ENCODE data around the gene ENO3. TPM values are rescaled to one million over a fixed set of nuclear protein-coding genes. Genes with fewer than 3 reads are reported as not detected.
"Not testable (repeated sequence)": the region's sequence is repeated elsewhere in the genome, so short reads cannot be mapped to it uniquely, and the experiment has no call there.

ENO3 gene
- total RNA-seq, 1 experiment from 2014 or later, result 12.3 TPM

DNA sequence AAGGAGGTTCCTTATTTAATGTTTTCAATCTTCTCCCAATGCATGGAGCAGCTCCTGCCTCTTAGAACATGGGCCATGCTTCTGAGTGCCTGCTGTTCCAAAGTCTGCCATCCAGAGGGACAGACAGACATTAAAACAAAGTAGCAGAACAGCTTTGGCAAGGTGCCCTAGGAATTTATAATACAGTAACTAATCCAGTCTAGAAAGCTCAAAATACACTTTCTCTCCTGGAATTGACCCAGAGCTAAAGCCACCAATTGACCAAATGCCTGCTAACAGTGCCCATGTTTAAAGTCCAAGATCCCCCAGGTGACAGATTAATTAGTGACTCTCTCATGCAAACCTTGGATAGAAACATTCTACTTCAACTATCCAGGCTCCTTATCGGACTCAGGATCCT lies 36.9 kb upstream of the ENO3 start:
- H3K4me1 Mint-ChIP-seq (ENCODE audit: low read depth, unreplicated experiment), result no peaks in the 10 kb centered on the region
- H3K4me3 Mint-ChIP-seq (ENCODE audit: low read depth, unreplicated experiment), result no peak overlapping the region
- no peak for TF ChIP-seq CTCF (IDR thresholded peaks at IDR 0.05; ENCODE audit: unreplicated experiment)
- CTCF ChIA-PET, result interaction anchor here (0.6 to 1.0 kb wide), 3 partner anchors 9 to 599 kb away, joined by 3 to 7 read pairs (median 3); partner anchors contain the start of gene SPAG7
- H3K36me3 Mint-ChIP-seq (ENCODE audit: insufficient read depth, unreplicated experiment), result no peaks in the 10 kb centered on the region
- intact Hi-C loops (cut with micrococcal nuclease; ENCODE audit: unreplicated experiment), result loop anchor here (10.0 kb wide), 1 partner anchor 71 kb away; the partner anchor contains the start of gene CAMTA2
- no peaks in the 10 kb centered on the region for H3K9me3 Mint-ChIP-seq (ENCODE audit: low read depth, unreplicated experiment)
- H3K27me3 Mint-ChIP-seq (ENCODE audit: unreplicated experiment), result no peaks in the 10 kb centered on the region
- BruUV-seq (replicated peaks), result no TSS peak
- no peak overlapping the region for H3K27ac Mint-ChIP-seq (ENCODE audit: unreplicated experiment)
- no peak for DNase-seq

DNA sequence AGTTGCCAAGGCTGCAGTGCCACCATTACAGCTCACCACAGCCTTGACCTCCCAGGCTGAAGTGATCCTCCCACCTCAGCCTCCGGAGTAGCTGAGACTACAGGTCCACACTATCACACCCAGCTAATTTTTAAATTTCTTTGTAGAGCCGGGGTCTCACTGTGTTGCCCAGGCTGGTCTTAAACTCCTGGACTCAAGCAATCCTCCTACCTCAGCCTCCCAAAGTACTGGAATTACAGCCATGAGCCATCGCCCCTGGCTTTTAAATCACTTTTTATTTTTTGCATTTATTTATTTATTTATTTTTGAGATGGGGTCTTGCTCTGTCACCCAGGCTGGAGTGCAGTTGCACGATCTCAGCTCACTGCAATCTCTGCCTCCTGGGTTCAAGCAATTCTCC lies 36.4 kb upstream of the ENO3 start:
- BruUV-seq (replicated peaks); H3K9me3 Mint-ChIP-seq (ENCODE audit: low read depth, unreplicated experiment); H3K4me1 Mint-ChIP-seq (ENCODE audit: low read depth, unreplicated experiment); H3K36me3 Mint-ChIP-seq (ENCODE audit: insufficient read depth, unreplicated experiment); H3K4me3 Mint-ChIP-seq (ENCODE audit: low read depth, unreplicated experiment); DNase-seq; H3K27me3 Mint-ChIP-seq (ENCODE audit: unreplicated experiment); H3K27ac Mint-ChIP-seq (ENCODE audit: unreplicated experiment): not testable (repeated sequence)
- CTCF ChIA-PET, result interaction anchor here (0.6 to 1.0 kb wide), 3 partner anchors 53 to 1586 kb away, joined by 3 read pairs; partner anchors contain the start of gene SPAG7
- intact Hi-C loops (cut with micrococcal nuclease; ENCODE audit: unreplicated experiment), result loop anchor here (10.0 kb wide), 1 partner anchor 70 kb away; the partner anchor contains the start of gene CAMTA2

- H3K4me1 Mint-ChIP-seq (ENCODE audit: low read depth, unreplicated experiment), result no peaks in the 10 kb centered on the region
- intact Hi-C loops (cut with micrococcal nuclease; ENCODE audit: unreplicated experiment), result loop anchor here (10.0 kb wide), 1 partner anchor 65 kb away; the partner anchor contains the start of gene CAMTA2
- no peaks in the 10 kb centered on the region for H3K9me3 Mint-ChIP-seq (ENCODE audit: low read depth, unreplicated experiment)
- TF ChIP-seq CTCF (IDR thresholded peaks at IDR 0.05; ENCODE audit: unreplicated experiment), result no peak
- BruUV-seq (replicated peaks), result no TSS peak
- DNase-seq, result no peak
- H3K27me3 Mint-ChIP-seq (ENCODE audit: unreplicated experiment), result no peaks in the 10 kb centered on the region
- CTCF ChIA-PET, result no interaction called here
- peaks cover 4% of the 10 kb centered on the region for H3K36me3 Mint-ChIP-seq (ENCODE audit: insufficient read depth, unreplicated experiment)
- no peak overlapping the region for H3K4me3 Mint-ChIP-seq (ENCODE audit: low read depth, unreplicated experiment)
- no peak overlapping the region for H3K27ac Mint-ChIP-seq (ENCODE audit: unreplicated experiment)
Measured at GRCh38 chr17:4919511-4920047, 31.3 kb upstream of the ENO3 start.

DNA sequence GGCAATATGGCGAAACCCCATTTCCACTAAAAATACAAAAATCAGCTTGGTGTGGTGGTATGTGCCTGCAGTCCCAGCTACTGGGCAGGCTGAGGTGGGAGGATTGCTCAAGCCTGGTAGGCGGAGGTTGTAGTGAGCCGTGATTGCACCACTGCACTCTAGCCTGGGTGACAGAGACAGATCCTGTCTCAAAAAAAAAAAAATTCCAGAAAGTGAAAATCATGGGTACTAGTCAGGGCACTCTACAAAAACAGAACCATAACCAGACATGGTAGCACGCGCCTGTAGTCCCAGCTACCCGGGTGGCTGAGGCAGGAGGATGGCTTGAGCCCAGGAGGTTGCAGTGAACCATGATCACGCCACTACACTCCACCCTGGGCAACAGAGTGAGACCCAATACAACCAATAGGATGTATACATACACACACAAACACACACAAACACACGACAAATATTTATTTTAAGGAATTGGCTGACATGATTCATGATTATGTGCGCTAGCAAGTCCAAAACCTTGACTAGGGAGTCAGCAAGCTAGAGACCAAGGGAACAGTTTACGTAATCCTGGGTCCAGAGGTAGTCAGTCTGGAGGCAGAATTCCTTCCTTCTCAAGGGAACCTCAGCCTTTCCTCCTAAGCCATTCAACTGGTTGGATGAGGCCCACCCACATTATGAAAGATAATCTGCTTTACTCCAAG lies 30.4 kb upstream of the ENO3 start:
- CTCF ChIA-PET, result no interaction called here
- no peaks in the 10 kb centered on the region for H3K27me3 Mint-ChIP-seq (ENCODE audit: unreplicated experiment)
- no peak for TF ChIP-seq CTCF (IDR thresholded peaks at IDR 0.05; ENCODE audit: unreplicated experiment)
- no peak for DNase-seq
- no peak overlapping the region for H3K27ac Mint-ChIP-seq (ENCODE audit: unreplicated experiment)
- intact Hi-C loops (cut with micrococcal nuclease; ENCODE audit: unreplicated experiment), result no loop called here
- H3K4me1 Mint-ChIP-seq (ENCODE audit: low read depth, unreplicated experiment), result no peaks in the 10 kb centered on the region
- BruUV-seq (replicated peaks), result no TSS peak
- H3K4me3 Mint-ChIP-seq (ENCODE audit: low read depth, unreplicated experiment), result no peak overlapping the region
- peaks cover 4% of the 10 kb centered on the region for H3K36me3 Mint-ChIP-seq (ENCODE audit: insufficient read depth, unreplicated experiment)
- no peaks in the 10 kb centered on the region for H3K9me3 Mint-ChIP-seq (ENCODE audit: low read depth, unreplicated experiment)

DNA sequence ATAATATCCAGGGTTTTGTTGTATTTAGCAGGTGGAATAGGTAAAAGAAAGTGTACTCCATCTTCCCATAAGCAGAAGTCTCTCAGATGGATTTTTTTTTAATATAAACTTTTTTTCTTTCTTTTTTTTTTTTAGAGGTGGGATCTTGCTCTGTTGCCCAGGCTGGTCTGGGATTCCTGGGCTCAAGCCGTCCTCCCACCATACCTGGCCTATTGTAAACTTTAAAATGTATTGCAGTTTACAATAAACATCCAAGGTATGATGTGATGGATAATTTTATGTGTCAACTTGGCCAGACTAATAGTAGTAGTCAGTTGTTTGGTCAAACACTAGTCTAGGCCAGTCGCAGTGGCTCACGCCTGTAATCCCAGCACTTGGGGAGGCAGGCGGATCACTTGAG lies 29.6 kb upstream of the ENO3 start:
- no peak overlapping the region for H3K27ac Mint-ChIP-seq (ENCODE audit: unreplicated experiment)
- no peak for DNase-seq
- BruUV-seq (replicated peaks), result no TSS peak
- no peaks in the 10 kb centered on the region for H3K27me3 Mint-ChIP-seq (ENCODE audit: unreplicated experiment)
- TF ChIP-seq CTCF (IDR thresholded peaks at IDR 0.05; ENCODE audit: unreplicated experiment), result no peak
- no peaks in the 10 kb centered on the region for H3K9me3 Mint-ChIP-seq (ENCODE audit: low read depth, unreplicated experiment)
- no peak overlapping the region for H3K4me3 Mint-ChIP-seq (ENCODE audit: low read depth, unreplicated experiment)
- CTCF ChIA-PET, result no interaction called here
- intact Hi-C loops (cut with micrococcal nuclease; ENCODE audit: unreplicated experiment), result no loop called here
- peaks cover 4% of the 10 kb centered on the region for H3K36me3 Mint-ChIP-seq (ENCODE audit: insufficient read depth, unreplicated experiment)
- no peaks in the 10 kb centered on the region for H3K4me1 Mint-ChIP-seq (ENCODE audit: low read depth, unreplicated experiment)

DNA sequence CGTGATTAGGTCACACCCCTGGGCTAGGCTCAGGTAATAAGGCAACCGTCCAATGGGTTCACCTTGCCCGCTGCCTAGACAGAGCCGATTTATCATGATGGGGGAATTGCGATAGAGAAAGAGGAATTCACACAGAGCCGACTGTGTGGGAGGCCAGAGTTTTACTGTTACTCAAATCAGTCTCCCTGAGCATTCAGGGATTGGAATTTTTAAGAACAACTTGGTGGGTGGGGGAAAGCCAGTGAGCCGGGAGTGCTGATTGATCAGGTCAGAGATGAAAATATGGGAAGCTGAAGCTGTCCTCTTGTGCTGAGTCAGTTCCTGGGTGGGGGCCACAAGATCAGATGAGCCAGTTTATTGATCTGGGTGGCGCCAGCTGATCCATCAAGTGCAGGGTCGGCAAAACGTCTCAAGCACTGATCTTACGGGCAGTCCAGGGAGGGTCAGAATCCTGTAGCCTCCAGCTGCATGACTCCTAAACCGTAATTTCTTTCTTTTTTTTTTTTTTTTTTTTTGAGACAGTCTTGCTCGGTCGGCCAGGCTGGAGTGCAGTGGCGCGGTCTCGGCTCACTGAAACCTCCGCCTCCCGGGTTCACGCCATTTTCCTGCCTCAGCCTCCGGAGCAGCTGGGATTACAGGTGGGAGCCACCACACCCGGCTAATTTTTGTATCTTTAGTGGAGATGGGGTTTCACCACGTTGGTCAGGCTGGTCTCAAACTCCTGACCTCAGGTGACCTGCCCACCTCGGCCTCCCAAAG lies 24.2 kb upstream of the ENO3 start:
- H3K9me3 Mint-ChIP-seq (ENCODE audit: low read depth, unreplicated experiment); H3K27ac Mint-ChIP-seq (ENCODE audit: unreplicated experiment); CTCF ChIA-PET; H3K27me3 Mint-ChIP-seq (ENCODE audit: unreplicated experiment); H3K4me3 Mint-ChIP-seq (ENCODE audit: low read depth, unreplicated experiment); H3K36me3 Mint-ChIP-seq (ENCODE audit: insufficient read depth, unreplicated experiment); intact Hi-C loops (cut with micrococcal nuclease; ENCODE audit: unreplicated experiment); H3K4me1 Mint-ChIP-seq (ENCODE audit: low read depth, unreplicated experiment); BruUV-seq (replicated peaks); DNase-seq: not testable (repeated sequence)

Measured in Calu3 (cell line).